NCI-H345 treated with DMSO at 0.1 percent for 48 hours (cell line): ENCODE data around the gene PAPOLA.

ENCODE experiments used
- DNase-seq: peaks from one replicate; lab custom pipeline; 2025; ENCODE audit not compliant: unreplicated experiment; lab: John Stamatoyannopoulos, UW

The PAPOLA gene

GRCh38 chr14:96584907-96585671 lies 82.9 kb downstream of the PAPOLA start:
- no peak for DNase-seq

GRCh38 chr14:96585672-96586013 lies 83.5 kb downstream of the PAPOLA start:
- no peak for DNase-seq

- DNase-seq: no peak
These were observed 83.9 kb downstream of the PAPOLA start for GRCh38 chr14:96586056-96586455.

- DNase-seq: no peak
These were observed 85.0 kb downstream of the PAPOLA start for GRCh38 chr14:96586921-96587822.

GRCh38 chr14:96587823-96588385 lies 85.7 kb downstream of the PAPOLA start:
- DNase-seq: no peak

- DNase-seq: no peak
These were observed 86.5 kb downstream of the PAPOLA start for GRCh38 chr14:96588410-96589257.

- no peak for DNase-seq
These were observed 87.4 kb downstream of the PAPOLA start for GRCh38 chr14:96589577-96589976.

GRCh38 chr14:96590190-96590864 lies 88.1 kb downstream of the PAPOLA start:
- DNase-seq: no peak

GRCh38 chr14:96592591-96593386 lies 90.6 kb downstream of the PAPOLA start:
- no peak for DNase-seq

- DNase-seq: no peak
These were observed 92.8 kb downstream of the PAPOLA start for GRCh38 chr14:96594961-96595360.

GRCh38 chr14:96597680-96598079 lies 95.5 kb downstream of the PAPOLA start:
- no peak for DNase-seq

GRCh38 chr14:96598332-96598928 lies 96.2 kb downstream of the PAPOLA start:
- DNase-seq: no peak

GRCh38 chr14:96599076-96599475 lies 96.9 kb downstream of the PAPOLA start:
- no peak for DNase-seq

GRCh38 chr14:96602186-96602585 lies 100.0 kb downstream of the PAPOLA start:
- DNase-seq: no peak

GRCh38 chr14:96603350-96604255 lies 101.4 kb downstream of the PAPOLA start:
- DNase-seq: no peak

- no peak for DNase-seq
These were observed 112.3 kb downstream of the PAPOLA start for GRCh38 chr14:96614481-96614881.

GRCh38 chr14:96616161-96616721 lies 114.1 kb downstream of the PAPOLA start:
- DNase-seq: no peak
